Lung (tissue), 12 donors: ENCODE measurements around the gene VGF. TPM values are rescaled to one million over a fixed set of nuclear protein-coding genes. Genes with fewer than 3 reads are reported as not detected.
A peak's percentile ranks its signal among the peaks of the same experiment; 100 is the strongest.
"Not testable (repeated sequence)": the region's sequence is repeated elsewhere in the genome, so short reads cannot be mapped to it uniquely, and the experiment has no call there.

Experiments used
- ATAC-seq: fragments of 200-7000 bp; cut with Tn5 transposase; one replicate; pipeline ENCODE4 v1.9.1; 2020; ENCODE audit warnings: moderate number of reproducible peaks; ENCODE audit not compliant: insufficient read depth, low FRiP score
- DNase-seq, 3 donors: peaks; one replicate each; pipeline ENCODE4 v3.0.0-alpha.2; 2013 to 2017
- H3K27ac ChIP-seq, 2 donors: one replicate each; pipeline ENCODE4 v1.5.1; 2013; ENCODE audit warnings: mild to moderate bottlenecking in 2 of 2, moderate library complexity in 2 of 2, control low read depth in 1 of 2, inconsistent platforms in 1 of 2, low read depth in 1 of 2, low read length in 1 of 2
- H3K27me3 ChIP-seq, 3 donors: one replicate each; pipeline ENCODE4 v1.5.1; 2013; ENCODE audit warnings: low read length in 2 of 3; ENCODE audit not compliant: control insufficient read depth in 3 of 3, insufficient read depth in 3 of 3
- H3K36me3 ChIP-seq, 4 donors: one replicate each; pipeline ENCODE4 v1.5.1; 2013; ENCODE audit warnings: low read length in 4 of 4, mild to moderate bottlenecking in 1 of 4, moderate library complexity in 1 of 4; ENCODE audit not compliant: control insufficient read depth in 4 of 4, insufficient read depth in 4 of 4
- H3K4me1 ChIP-seq, 5 donors: one replicate each; pipeline ENCODE4 v1.5.1; 2013; ENCODE audit warnings: low read length in 5 of 5, mild to moderate bottlenecking in 2 of 5, moderate library complexity in 1 of 5; ENCODE audit not compliant: control insufficient read depth in 5 of 5, insufficient read depth in 5 of 5
- H3K4me3 ChIP-seq: one replicate; pipeline ENCODE4 v1.5.1; 2013; ENCODE audit warnings: mild to moderate bottlenecking, control low read depth, moderate library complexity
- H3K9ac ChIP-seq, 2 donors: one replicate each; pipeline ENCODE4 v1.5.1; 2013; ENCODE audit warnings: low read length in 2 of 2, control low read depth in 1 of 2; ENCODE audit not compliant: insufficient read depth in 1 of 2
- H3K9me3 ChIP-seq, 4 donors: one replicate each; pipeline ENCODE4 v1.5.1; 2013; ENCODE audit warnings: low read length in 3 of 4, mild to moderate bottlenecking in 1 of 4, moderate library complexity in 1 of 4; ENCODE audit not compliant: control insufficient read depth in 4 of 4, insufficient read depth in 3 of 4
- CTCF ChIP-seq: IDR thresholded peaks from 2 replicates; pipeline ENCODE4 v1.5.1; 2012; ENCODE audit warnings: mild to moderate bottlenecking; ENCODE audit errors: control extremely low read depth, extremely low read depth
- WGBS, 2 donors: extraction: QIAGEN DNeasy Blood & Tissue Kit; methylation state at CpG; one replicate each; pipeline ENCODE4 v1.1.7; 2013; 5-methylcytosine and 5-hydroxymethylcytosine counted together
- polyA plus RNA-seq, 2 donors: library from polyadenylated mRNA; stranded (reverse); fragments of 200-250 nt; gene quantifications; one replicate each; pipeline ENCODE4 v1.2.1, GENCODE V29; 2013
- total RNA-seq, 2 donors: library from RNA; depleted of rRNA in 1 of 2; stranded (reverse); fragments of >200 nt in 1 of 2; gene quantifications; one replicate each; pipeline ENCODE4 v1.2.1, GENCODE V29; 2014 to 2021
- donor health status: control.
- donor health status: control.
- donor health status: Bipolar disorder and iron deficiency.
- donor health status: healthy.
- donor health status: DM: yes; HTN: yes; CAD: no.

The VGF gene
- total and polyA plus RNA-seq, 4 donors = 0.08 to 1.4 (median 0.42) TPM

DNA sequence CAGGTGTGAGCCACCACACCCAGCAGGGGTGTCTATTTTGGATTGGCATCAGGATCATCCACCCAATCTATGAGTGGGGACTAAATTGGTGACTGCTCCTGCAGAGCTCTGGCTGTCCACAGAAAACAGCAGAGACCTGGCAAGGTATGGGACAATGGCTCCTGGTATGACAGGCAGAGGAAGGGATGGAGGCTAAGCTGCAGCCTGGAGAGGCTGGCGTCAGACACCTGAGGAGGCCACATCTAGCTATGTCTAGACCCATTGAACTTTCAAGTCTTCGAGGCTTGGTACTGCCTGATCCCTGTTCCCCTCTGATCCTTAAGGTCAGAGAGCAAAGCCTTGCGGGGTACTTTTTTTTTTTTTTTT is 41.7 kb downstream of the VGF start:
- Histone ChIP-seq H3K27ac (peak overlapping the region; percentile 76 to 92), H3K9ac (no peak overlapping the region), H3K27me3 (no peaks in the 10 kb centered on the region), H3K9me3 (no peaks in the 10 kb centered on the region), H3K36me3 (peaks cover 0 to 3% (median 0%) of the 10 kb centered on the region in 4 donors), H3K4me3 (no peak overlapping the region), H3K4me1 (peaks cover 9 to 31% (median 20%) of the 10 kb centered on the region in 5 donors)
- ATAC-seq = no peak
- TF ChIP-seq CTCF = no peak
- DNase-seq = no peak
- WGBS, 2 donors = 92 to 93% methylated on average over 2 to 3 of the region's 3 CpGs

DNA sequence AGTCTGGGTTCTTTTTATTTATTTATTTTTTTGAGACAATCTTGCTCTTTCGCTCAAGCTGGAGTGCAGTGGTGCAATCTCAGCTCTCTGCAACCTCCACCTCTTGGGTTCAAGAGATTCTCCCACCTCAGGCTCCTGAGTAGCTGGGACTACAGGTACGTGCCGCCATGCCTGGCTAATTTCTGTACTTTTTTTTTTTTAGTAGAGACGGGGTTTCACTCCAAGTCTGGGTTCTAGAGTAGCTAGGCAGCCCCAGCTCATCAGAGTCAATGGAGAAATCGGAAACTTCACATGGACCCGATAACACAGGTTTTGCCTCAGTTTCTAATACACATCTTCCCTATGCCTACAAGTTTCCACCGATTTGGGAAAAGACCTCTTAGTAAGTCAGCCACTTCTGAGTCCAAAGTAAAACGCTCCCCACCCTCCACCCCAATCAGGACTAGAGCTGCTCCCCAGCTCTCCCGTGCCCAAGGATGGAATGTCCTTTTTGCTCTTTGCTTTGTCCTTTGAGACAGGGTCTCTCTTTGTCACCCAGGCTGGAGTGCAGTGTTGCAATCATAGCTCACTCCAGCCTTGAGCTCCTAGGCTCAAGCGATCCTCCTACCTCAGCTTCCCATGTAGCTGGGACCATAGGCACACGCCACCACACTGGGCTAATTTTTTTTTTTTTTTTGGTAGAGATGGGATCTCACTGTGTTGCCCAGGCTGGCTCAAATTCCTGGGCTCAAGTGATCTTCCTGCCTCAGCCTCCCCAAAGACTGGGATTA is 42.3 kb downstream of the VGF start:
- no peak for DNase-seq
- no peaks in the 10 kb centered on the region for H3K9me3 ChIP-seq
- 91 to 92% methylated on average over 11 of the region's 11 CpGs for WGBS, 2 donors
- TF ChIP-seq CTCF = no peak
- H3K27ac ChIP-seq = peak overlapping the region; percentile 76 to 92
- H3K36me3 ChIP-seq = no peaks in the 10 kb centered on the region
- no peak overlapping the region for H3K4me3 ChIP-seq
- no peak for ATAC-seq
- peaks cover 9 to 33% (median 20%) of the 10 kb centered on the region in 5 donors for H3K4me1 ChIP-seq
- H3K9ac ChIP-seq = no peak overlapping the region
- H3K27me3 ChIP-seq = no peaks in the 10 kb centered on the region

- DNase-seq = peak; percentile 86 to 92 (median 88)
- peaks cover 9 to 33% (median 14%) of the 10 kb centered on the region in 5 donors for H3K4me1 ChIP-seq
- no peak overlapping the region for H3K4me3 ChIP-seq
Observed at GRCh38 chr7:101121991-101122932, 43.1 kb downstream of the VGF start.

DNA sequence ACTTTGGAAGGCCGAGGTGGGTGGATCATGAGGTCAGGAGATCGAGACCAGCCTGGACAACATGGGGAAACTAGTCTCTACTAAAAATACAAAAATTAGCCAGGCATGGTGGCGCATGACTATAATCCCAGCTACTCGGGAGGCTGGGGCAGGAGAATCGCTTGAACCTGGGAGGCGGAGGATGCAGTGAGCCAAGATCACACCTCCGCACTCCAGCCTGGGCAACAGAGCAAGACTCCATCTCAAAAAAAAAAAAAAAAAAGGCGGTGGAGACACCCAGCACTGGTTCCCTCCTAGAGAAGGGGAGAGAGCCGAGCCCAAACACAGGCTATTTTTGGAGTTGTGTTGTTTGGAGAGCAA is 43.8 kb downstream of the VGF start:
- H3K4me3 ChIP-seq, H3K9ac ChIP-seq: not testable (repeated sequence)
- peaks cover 4 to 31% (median 10%) of the 10 kb centered on the region in 5 donors for H3K4me1 ChIP-seq

More at GRCh38 chr7:101121991-101122932, 43.1 kb downstream of the VGF start:
- Histone ChIP-seq H3K9ac (peak overlapping the region in 1 of 2 donors; percentile 39), H3K27ac (peak overlapping the region; percentile 76 to 92), H3K9me3 (no peaks in the 10 kb centered on the region), H3K36me3 (no peaks in the 10 kb centered on the region), H3K27me3 (no peaks in the 10 kb centered on the region)
- 27 to 29% methylated on average over 17 of the region's 17 CpGs for WGBS, 2 donors
- TF ChIP-seq CTCF = no peak
- ATAC-seq = peak; percentile 75

More for the DNA sequence above, 43.8 kb downstream of the VGF start:
- H3K27ac ChIP-seq = peak overlapping the region; percentile 76 to 92
- not testable (repeated sequence) for H3K36me3 ChIP-seq, H3K9me3 ChIP-seq, H3K27me3 ChIP-seq, ATAC-seq, DNase-seq
- 67 to 81% methylated on average over 8 to 9 of the region's 9 CpGs for WGBS, 2 donors
